ENCODE measurements around the gene RAB37. TPM values are rescaled to one million over a fixed set of nuclear protein-coding genes. Genes with fewer than 3 reads are reported as not detected.
A peak's percentile ranks its signal among the peaks of the same experiment; 100 is the strongest.

Gene RAB37
- total RNA-seq (2021; fragmentation: NEBNext Ultra II Directional; extraction: Animal tissue kit (Norgen Biotek cat#: 25700)) (5.2 and 5.5 TPM in 2 replicates), polyA plus RNA-seq (2011; rRNA removed) (6.1 and 6.6 TPM in 2 replicates), polyA minus RNA-seq (2011; rRNA and poly(A)+ RNA removed) (4.4 and 12.4 TPM in 2 replicates)
- 9.7 TPM for polyA plus RNA-seq (2011; cell fraction: cytosol; rRNA removed)
- polyA plus RNA-seq (2011; cell fraction: nucleus; rRNA removed) = 13.3 TPM
- 5.0 to 7.8 TPM (median 6.5 TPM) in 4 replicates for polyA plus RNA-seq (2012, experiment 1 of 2)
- polyA plus RNA-seq (2012, experiment 2 of 2) = 4.2 TPM
- polyA plus RNA-seq (2013, experiment 1 of 2) = 6.1 TPM
- 5.8 TPM for polyA plus RNA-seq (2013, experiment 2 of 2)
- 7.9 TPM for polyA minus RNA-seq (2011; cell fraction: cytosol; rRNA and poly(A)+ RNA removed)
- 2.7 TPM for polyA minus RNA-seq (2011; cell fraction: nucleus; rRNA and poly(A)+ RNA removed)
- long read RNA-seq, experiment 1, partial matches to known transcripts = 2 of 4 reads
- long read RNA-seq, experiment 1, other reads (novel, unspliced or antisense) = 2 of 4 reads
- long read RNA-seq, experiment 2 = 0 reads

DNA sequence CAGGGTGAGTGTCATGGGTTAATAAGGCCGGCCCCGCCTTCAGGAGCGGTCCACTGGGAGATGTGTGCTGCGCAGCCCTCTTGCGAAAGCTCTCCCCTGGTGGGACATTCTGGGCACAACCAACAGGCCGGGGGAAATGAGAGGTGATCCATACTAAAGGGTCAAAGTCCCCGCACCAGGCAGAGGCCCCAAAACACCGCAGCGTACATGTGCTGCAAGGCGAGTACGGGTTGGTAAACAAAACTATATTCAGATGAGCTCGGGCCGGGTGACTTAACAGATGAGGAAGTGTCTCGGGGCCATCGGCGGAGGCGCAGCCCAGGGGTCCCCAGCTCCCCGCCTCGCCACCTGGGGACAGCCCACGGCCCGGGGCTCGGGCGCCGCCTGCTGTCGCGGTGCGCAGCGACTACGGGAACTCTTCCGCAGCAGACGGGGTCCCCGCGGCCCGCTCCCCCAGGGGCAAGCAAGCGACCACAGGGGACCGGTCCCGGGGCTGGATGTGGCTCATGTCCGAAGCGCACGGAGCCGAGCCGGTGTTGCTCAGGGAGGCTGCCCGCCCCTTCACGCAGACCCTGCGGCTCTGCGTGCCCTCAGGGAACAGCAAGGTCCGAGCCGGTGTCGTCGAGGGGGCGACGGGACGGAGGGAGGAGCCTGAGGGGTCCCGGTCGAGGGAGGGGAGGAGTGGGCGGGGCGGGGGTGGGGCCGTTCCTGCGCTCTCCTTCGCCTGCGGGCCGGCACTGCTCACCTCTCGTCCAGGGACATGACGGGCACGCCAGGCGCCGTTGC is at the start of gene RAB37:
Gene RAB37, plus strand, starts transcription at position 744 of the 786 bp plus-strand sequence. Its CDS starts 17 bp downstream, at position 761.
- POLR2A ChIA-PET (ENCODE audit: partially characterized antibody) = interaction anchor here (0.6 to 4.6 kb wide), 8 partner anchors 12 to 150 kb away, joined by 3 to 60 read pairs (median 4); partner anchors contain the start of genes NAT9 and NHERF1
- 3% methylated on average over 53 of the region's 67 CpGs; no CpG with 5 or more reads in 1 of the 2 experiments for WGBS, 2 experiments (ENCODE audit: extremely low coverage in 1 of 2, insufficient coverage in 1 of 2, insufficient read length in 1 of 2, insufficient replicate concordance in 2 of 2, low coverage in 1 of 2, low lambda C conversion rate in 2 of 2, missing lambda C conversion rate in 1 of 2)
- CTCF ChIA-PET (ENCODE audit: partially characterized antibody) = interaction anchor here (0.6 to 5.7 kb wide), 54 partner anchors 9 to 1833 kb away, joined by 3 to 81 read pairs (median 5); partner anchors contain the start of genes CD300LF, GRIN2C, NAT9 and OTOP2
- TF ChIP-seq ZNF274 (IDR thresholded peaks at IDR 0.05; ENCODE audit: borderline replicate concordance, extremely low read depth, low read length) (no peak), BCL11A (IDR thresholded peaks at IDR 0.05; ENCODE audit: low read depth in 2 of 2, low read length in 2 of 2) (no peak), TCF12 (IDR thresholded peaks at IDR 0.05; ENCODE audit: low read depth, low read length) (no peak), TAF7 (optimal IDR thresholded peaks at IDR 0.05; ENCODE audit: borderline replicate concordance, low read depth, low read length) (no peak), POLR2A (IDR thresholded peaks at IDR 0.05; ENCODE audit: control extremely low read depth in 1 of 2, low read depth in 2 of 2, low read length in 2 of 2) (no peak), CBX8 (IDR thresholded peaks at IDR 0.05; ENCODE audit: borderline replicate concordance, low read depth, low read length) (no peak)

More for the DNA sequence above, at the start of gene RAB37:
- Histone ChIP-seq H3K18ac (ENCODE audit: extremely low read depth, low read length) (peak within 1 kb of the TSS; percentile 71), H3K4me3 (ENCODE audit: extremely low read depth in 1 of 4, insufficient read depth in 2 of 4, low read depth in 3 of 4, low read length in 4 of 4) (peak within 1 kb of the TSS; percentile 55 to 75 (median 66)), H4K20me1 (replicated peaks in 1 of 2; ENCODE audit: control insufficient read depth in 1 of 2, insufficient read depth in 2 of 2, low read length in 2 of 2) (peaks cover 0 to 7% of the 10 kb centered on the region in 2 experiments), H2AFZ (ENCODE audit: low read length) (peak within 1 kb of the TSS; percentile 57; the same call in 1 of the 2 replicates), H3K9ac (replicated peaks in 1 of 4; ENCODE audit: extremely low read depth in 1 of 4, low read depth in 3 of 4, low read length in 3 of 4) (no peak within 1 kb of the TSS; a peak in 1 of 7 replicates), H3K27me3 (replicated peaks in 1 of 4; ENCODE audit: control insufficient read depth in 3 of 4, extremely low read depth in 1 of 4, insufficient read depth in 3 of 4, low read length in 3 of 4) (peaks cover 0 to 8% (median 2%) of the 10 kb centered on the region in 4 experiments; a peak in 4 of 7 replicates), H3K27ac (ENCODE audit: low read depth, low read length) (no peak within 1 kb of the TSS), H3K14ac (ENCODE audit: insufficient read length) (no peak within 1 kb of the TSS), H2BK12ac (ENCODE audit: low read depth, low read length) (peak within 1 kb of the TSS; percentile 81; the same call in 1 of the 2 replicates), H3K4me2 (ENCODE audit: insufficient read depth in 1 of 2, low read depth in 2 of 2, low read length in 2 of 2) (peak within 1 kb of the TSS; percentile 73 to 84), H2BK15ac (ENCODE audit: low read length) (no peak within 1 kb of the TSS), H2BK120ac (replicated peaks; ENCODE audit: low read depth, low read length) (peak within 1 kb of the TSS; percentile 26), H4K8ac (ENCODE audit: extremely low read depth, insufficient read depth, low read length) (0 out of 2 replicates have a peak within 1 kb of the TSS, but pooled peaks have one; percentile 53), H3K23me2 (ENCODE audit: low read depth, low read length) (peaks cover 20% of the 10 kb centered on the region; the same call in 1 of the 2 replicates), H2AK5ac (ENCODE audit: low read depth, low read length) (no peak within 1 kb of the TSS), H2BK20ac (ENCODE audit: low read length) (no peak within 1 kb of the TSS), H3K79me2 (ENCODE audit: control insufficient read depth in 1 of 2, insufficient read depth in 2 of 2, low read length in 2 of 2) (no peaks in the 10 kb centered on the region), H3K36me3 (ENCODE audit: control insufficient read depth in 2 of 4, insufficient read depth in 4 of 4, low read length in 3 of 4) (no peaks in the 10 kb centered on the region), H2BK5ac (ENCODE audit: low read depth, low read length) (peak within 1 kb of the TSS; percentile 89; the same call in 1 of the 2 replicates), H4K5ac (ENCODE audit: insufficient read length, low read depth, low read length) (peak within 1 kb of the TSS; percentile 41), H3K79me1 (ENCODE audit: low read depth, low read length) (no peaks in the 10 kb centered on the region), H3K23ac (ENCODE audit: insufficient read length) (no peak within 1 kb of the TSS), H4K91ac (replicated peaks; ENCODE audit: insufficient read length, low read length) (peak within 1 kb of the TSS; percentile 82), H3K56ac (replicated peaks; ENCODE audit: insufficient read length, low read depth, low read length) (no peak within 1 kb of the TSS), H3K4ac (replicated peaks; ENCODE audit: insufficient read length, low read depth, low read length) (peak within 1 kb of the TSS; percentile 61), H3K4me1 (replicated peaks in 1 of 4; ENCODE audit: control insufficient read depth in 3 of 4, insufficient read depth in 4 of 4, low read length in 3 of 4) (peaks cover 5 to 18% (median 9%) of the 10 kb centered on the region in 4 experiments), H3K9me3 (ENCODE audit: insufficient read depth in 2 of 2, low read depth in 1 of 2, low read length in 1 of 2) (no peaks in the 10 kb centered on the region)
- DNase-seq (ENCODE audit: low read depth in 1 of 2, low spot score in 2 of 2) = peak in 1 of 2 experiments; percentile 86
- FAIRE-seq = no peak

Measured in H1 (cell line).